Smooth muscle cell of bladder (primary cell): ENCODE data around the gene CYLC2. TPM values are rescaled to one million over a fixed set of nuclear protein-coding genes. Genes with fewer than 3 reads are reported as not detected.

Experiments used
- total RNA-seq: library from RNA; depleted of rRNA; stranded (reverse); fragments of >200 nt; gene quantifications from 2 replicates; pipeline ENCODE4 v1.2.3, GENCODE V29; 2014

The CYLC2 gene, protein sequence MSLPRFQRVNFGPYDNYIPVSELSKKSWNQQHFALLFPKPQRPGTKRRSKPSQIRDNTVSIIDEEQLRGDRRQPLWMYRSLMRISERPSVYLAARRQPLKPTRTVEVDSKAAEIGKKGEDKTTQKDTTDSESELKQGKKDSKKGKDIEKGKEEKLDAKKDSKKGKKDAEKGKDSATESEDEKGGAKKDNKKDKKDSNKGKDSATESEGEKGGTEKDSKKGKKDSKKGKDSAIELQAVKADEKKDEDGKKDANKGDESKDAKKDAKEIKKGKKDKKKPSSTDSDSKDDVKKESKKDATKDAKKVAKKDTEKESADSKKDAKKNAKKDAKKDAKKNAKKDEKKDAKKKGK
- not detected in 2 replicates for total RNA-seq

DNA sequence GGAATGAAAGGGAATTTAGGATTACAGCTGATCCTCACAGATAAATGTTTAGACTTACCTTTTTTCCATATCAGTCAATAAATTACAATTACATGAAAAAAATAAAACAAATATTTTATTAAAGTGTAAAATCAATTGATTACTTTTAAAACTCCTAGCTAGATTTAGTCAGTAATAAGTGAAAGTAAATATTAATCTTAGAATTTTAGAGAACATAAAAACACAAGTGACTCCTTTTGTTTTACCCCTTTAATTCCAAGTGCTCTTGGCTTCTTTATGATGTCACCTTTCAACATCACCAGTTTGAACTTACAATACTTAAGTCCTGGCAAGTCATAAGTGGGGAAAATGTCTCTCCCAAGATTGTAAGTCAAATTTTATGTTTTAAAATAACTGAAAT, at the start of gene CYLC2:
Gene CYLC2, plus strand, starts transcription at position 301 of the 400 bp plus-strand sequence. Its CDS starts 48 bp downstream, at position 349.

